HCT116 (cell line): ENCODE data around the gene DACT1.

Experiments
- CEBPB ChIP-seq: IDR thresholded peaks from 2 replicates; pipeline ENCODE4 v1.6.1; 2012; ENCODE audit warnings: low read depth
- EGR1 ChIP-seq: IDR thresholded peaks from 2 replicates; pipeline ENCODE4 v1.6.1; 2012; ENCODE audit warnings: low read depth
- POLR2A ChIP-seq: IDR thresholded peaks from 2 replicates; pipeline ENCODE4 v1.7.0; 2011; ENCODE audit warnings: borderline replicate concordance; ENCODE audit not compliant: insufficient read depth, insufficient read length; ENCODE audit errors: extremely low read depth
- TF ChIP-seq, protein P1 (sequence below), 3 experiments: fragments of 200-600 bp in 1 of 3; sonication (generic) in 1 of 3; IDR thresholded peaks in 2 of 3; conservative IDR thresholded peaks in 1 of 3; 2 replicates each; pipeline ENCODE4 v1.5.1; 2012 to 2017; ENCODE audit warnings: low read depth in 2 of 3, low read length in 2 of 3, antibody characterized with exemption in 1 of 3, borderline replicate concordance in 1 of 3, control low read depth in 1 of 3, mild to moderate bottlenecking in 1 of 3, mixed read lengths in 1 of 3, mixed run types in 1 of 3, moderate library complexity in 1 of 3; ENCODE audit not compliant: insufficient read depth in 1 of 3

DNA sequence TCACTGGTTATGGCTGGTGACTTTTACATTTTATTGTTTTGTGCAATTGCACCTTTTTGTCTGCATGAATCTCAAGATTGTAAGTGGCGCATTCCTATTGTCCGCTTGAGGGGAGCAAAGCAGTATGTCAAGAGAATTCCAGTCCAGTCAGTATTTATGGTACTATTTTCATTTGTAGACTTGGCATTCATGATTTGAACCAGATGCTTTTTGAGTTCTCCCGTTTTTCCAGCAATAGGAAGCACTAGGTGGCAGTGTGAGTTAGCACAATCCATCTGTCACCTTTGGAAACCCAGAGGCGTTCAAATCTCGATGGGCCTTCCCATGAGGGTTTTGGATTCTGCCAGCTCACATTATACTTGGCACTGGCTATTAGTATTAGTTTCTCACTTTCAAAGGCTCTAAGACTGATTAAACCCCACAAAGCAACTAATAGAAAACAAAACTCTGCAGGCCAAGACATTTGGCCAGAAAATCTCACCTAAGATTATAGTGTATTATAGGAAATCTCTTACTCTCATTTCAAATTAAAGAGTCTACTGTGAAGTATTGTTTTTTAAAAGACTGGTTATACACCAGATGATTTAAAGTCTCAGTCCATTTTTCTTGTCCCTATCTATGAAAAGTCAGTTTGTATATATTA is 2.2 kb downstream of the DACT1 start:
- TF ChIP-seq, protein P1, sequence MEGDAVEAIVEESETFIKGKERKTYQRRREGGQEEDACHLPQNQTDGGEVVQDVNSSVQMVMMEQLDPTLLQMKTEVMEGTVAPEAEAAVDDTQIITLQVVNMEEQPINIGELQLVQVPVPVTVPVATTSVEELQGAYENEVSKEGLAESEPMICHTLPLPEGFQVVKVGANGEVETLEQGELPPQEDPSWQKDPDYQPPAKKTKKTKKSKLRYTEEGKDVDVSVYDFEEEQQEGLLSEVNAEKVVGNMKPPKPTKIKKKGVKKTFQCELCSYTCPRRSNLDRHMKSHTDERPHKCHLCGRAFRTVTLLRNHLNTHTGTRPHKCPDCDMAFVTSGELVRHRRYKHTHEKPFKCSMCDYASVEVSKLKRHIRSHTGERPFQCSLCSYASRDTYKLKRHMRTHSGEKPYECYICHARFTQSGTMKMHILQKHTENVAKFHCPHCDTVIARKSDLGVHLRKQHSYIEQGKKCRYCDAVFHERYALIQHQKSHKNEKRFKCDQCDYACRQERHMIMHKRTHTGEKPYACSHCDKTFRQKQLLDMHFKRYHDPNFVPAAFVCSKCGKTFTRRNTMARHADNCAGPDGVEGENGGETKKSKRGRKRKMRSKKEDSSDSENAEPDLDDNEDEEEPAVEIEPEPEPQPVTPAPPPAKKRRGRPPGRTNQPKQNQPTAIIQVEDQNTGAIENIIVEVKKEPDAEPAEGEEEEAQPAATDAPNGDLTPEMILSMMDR (IDR thresholded peaks at IDR 0.05 in 2 of 3, conservative IDR thresholded peaks at IDR 0.05 in 1 of 3; ENCODE audit: borderline replicate concordance in 1 of 3, insufficient read depth in 1 of 3, low read depth in 2 of 3, low read length in 2 of 3) = peak; percentile 71 to 80 (median 80)
- no peak for TF ChIP-seq POLR2A
- TF ChIP-seq EGR1 = no peak
- TF ChIP-seq CEBPB = no peak
